Transverse colon (tissue), 4 donors: Measurements from ENCODE around the gene FECH.

Source experiments
- EP300 ChIP-seq: sonication (generic); formaldehyde crosslinking; IDR thresholded peaks from one replicate; pipeline ENCODE4 v1.6.1; 2017; ENCODE audit warnings: antibody characterized with exemption, low read depth
- POLR2A ChIP-seq: fragments of 450-650 bp; IDR thresholded peaks from one replicate; pipeline ENCODE4 v1.6.1; 2016; ENCODE audit warnings: antibody characterized with exemption, mild to moderate bottlenecking, moderate library complexity
- POLR2AphosphoS5 ChIP-seq, 3 donors: sonication (generic); formaldehyde crosslinking; IDR thresholded peaks; one replicate each; pipeline ENCODE4 v1.6.1; 2016; ENCODE audit warnings: antibody characterized with exemption in 3 of 3
- TF ChIP-seq, protein P1 (sequence below), 5 experiments: fragments of 200-600 bp in 3 of 5; fragments of 450-650 bp in 2 of 5; sonication (generic) in 3 of 5; IDR thresholded peaks; 1 replicate in 2 of 5; 2 replicates in 3 of 5; pipeline ENCODE4 v1.5.1; 2016 to 2017; ENCODE audit warnings: antibody characterized with exemption in 5 of 5, inconsistent platforms in 3 of 5, mild to moderate bottlenecking in 2 of 5, moderate library complexity in 1 of 5

DNA sequence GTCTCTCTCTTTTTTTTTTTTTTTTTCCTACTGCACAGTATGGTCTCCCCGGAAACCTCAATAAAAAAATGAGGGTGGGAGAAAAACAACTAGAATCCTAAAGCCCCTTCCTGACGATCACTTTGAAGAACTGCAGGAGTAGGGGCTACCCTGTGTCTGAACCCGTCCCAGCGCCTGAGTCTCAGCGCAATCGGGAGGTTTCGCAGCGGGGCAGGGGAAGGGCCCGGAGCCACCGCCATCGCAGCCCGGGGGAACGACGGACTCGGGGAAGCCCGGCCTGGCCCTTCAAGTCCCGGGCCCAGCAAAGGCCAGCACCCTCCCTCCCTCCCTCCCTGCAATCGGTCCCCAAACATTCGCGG, 34.7 kb upstream of the FECH start:
- TF ChIP-seq, protein P1, sequence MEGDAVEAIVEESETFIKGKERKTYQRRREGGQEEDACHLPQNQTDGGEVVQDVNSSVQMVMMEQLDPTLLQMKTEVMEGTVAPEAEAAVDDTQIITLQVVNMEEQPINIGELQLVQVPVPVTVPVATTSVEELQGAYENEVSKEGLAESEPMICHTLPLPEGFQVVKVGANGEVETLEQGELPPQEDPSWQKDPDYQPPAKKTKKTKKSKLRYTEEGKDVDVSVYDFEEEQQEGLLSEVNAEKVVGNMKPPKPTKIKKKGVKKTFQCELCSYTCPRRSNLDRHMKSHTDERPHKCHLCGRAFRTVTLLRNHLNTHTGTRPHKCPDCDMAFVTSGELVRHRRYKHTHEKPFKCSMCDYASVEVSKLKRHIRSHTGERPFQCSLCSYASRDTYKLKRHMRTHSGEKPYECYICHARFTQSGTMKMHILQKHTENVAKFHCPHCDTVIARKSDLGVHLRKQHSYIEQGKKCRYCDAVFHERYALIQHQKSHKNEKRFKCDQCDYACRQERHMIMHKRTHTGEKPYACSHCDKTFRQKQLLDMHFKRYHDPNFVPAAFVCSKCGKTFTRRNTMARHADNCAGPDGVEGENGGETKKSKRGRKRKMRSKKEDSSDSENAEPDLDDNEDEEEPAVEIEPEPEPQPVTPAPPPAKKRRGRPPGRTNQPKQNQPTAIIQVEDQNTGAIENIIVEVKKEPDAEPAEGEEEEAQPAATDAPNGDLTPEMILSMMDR (IDR thresholded peaks at IDR 0.05), result no peak
- TF ChIP-seq EP300 (no peak), POLR2AphosphoS5 (IDR thresholded peaks at IDR 0.05) (no peak), POLR2A (no peak)
